HUES6 (cell line): ENCODE data around the gene SNX3.

Experiments used
- H3K27ac ChIP-seq: 2 replicates; pipeline ENCODE4 v1.7.0; 2013; ENCODE audit warnings: low read depth, mild to moderate bottlenecking, low read length, inconsistent platforms
- H3K27me3 ChIP-seq: 2 replicates; pipeline ENCODE4 v1.6.1; 2013; ENCODE audit warnings: low read length; ENCODE audit not compliant: control insufficient read depth, insufficient read depth
- H3K36me3 ChIP-seq: 2 replicates; pipeline ENCODE4 v1.6.1; 2013; ENCODE audit warnings: low read length; ENCODE audit not compliant: control insufficient read depth, insufficient read depth
- H3K4me1 ChIP-seq: 2 replicates; pipeline ENCODE4 v1.6.1; 2013; ENCODE audit warnings: low read length; ENCODE audit not compliant: control insufficient read depth, insufficient read depth
- H3K4me3 ChIP-seq: 2 replicates; pipeline ENCODE4 v1.5.1; 2013; ENCODE audit warnings: low read depth, low read length
- H3K9ac ChIP-seq: one replicate; pipeline ENCODE4 v1.6.1; 2013; ENCODE audit warnings: mild to moderate bottlenecking, low read length
- H3K9me3 ChIP-seq: 2 replicates; pipeline ENCODE4 v1.6.1; 2013; ENCODE audit warnings: low read depth, low read length; ENCODE audit not compliant: control insufficient read depth, insufficient read depth

SNX3 gene

DNA sequence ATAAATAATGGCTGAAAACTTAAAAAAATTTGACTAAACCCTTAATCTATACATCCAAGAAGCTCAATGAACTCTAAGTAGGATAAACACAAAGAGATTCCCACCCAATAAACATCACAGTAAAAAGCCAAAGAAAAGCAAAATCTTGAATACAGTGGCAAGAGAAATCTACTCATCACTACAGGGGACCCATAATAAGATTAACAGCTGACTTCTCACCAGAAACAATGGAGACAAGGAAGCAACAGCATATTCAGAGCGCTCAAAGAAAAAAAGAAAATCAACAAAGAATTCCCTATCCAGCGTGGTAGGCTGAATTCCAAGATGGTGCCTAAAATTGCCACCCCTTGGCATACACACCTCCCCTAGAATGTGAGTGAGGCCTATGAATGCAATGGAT lies 18.6 kb downstream of the SNX3 start:
- H3K9ac ChIP-seq: no peak overlapping the region
- H3K4me1 ChIP-seq: no peaks in the 10 kb centered on the region
- no peak overlapping the region for H3K4me3 ChIP-seq
- H3K9me3 ChIP-seq: peaks cover 6% of the 10 kb centered on the region
- peaks cover 2% of the 10 kb centered on the region; the same call in 1 of the 2 replicates for H3K36me3 ChIP-seq
- no peak overlapping the region for H3K27ac ChIP-seq
- no peaks in the 10 kb centered on the region for H3K27me3 ChIP-seq

DNA sequence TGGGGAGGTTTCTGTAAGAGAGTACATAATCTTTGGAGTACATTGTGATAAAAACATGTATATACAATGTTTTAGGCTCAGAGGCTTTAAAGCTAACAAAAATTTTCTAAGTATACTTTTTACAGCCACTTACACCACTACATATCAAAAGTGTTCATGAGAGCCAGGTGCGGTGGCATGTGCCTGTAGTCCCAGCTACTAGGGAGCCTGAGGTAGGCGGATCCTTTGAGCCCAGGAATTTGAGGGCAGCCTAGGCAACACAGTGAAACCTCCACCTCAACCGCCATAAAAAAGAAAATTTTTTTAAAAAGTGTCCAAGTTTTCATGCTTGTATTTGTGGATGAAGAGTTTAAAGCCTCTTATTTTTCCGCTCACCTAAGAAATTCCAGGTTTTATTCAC lies 22.5 kb downstream of the SNX3 start:
- H3K36me3 ChIP-seq: no peaks in the 10 kb centered on the region
- H3K4me1 ChIP-seq: no peaks in the 10 kb centered on the region
- no peak overlapping the region for H3K4me3 ChIP-seq
- no peak overlapping the region for H3K27ac ChIP-seq
- no peak overlapping the region for H3K9ac ChIP-seq
- no peaks in the 10 kb centered on the region for H3K27me3 ChIP-seq
- peaks cover 6% of the 10 kb centered on the region for H3K9me3 ChIP-seq

DNA sequence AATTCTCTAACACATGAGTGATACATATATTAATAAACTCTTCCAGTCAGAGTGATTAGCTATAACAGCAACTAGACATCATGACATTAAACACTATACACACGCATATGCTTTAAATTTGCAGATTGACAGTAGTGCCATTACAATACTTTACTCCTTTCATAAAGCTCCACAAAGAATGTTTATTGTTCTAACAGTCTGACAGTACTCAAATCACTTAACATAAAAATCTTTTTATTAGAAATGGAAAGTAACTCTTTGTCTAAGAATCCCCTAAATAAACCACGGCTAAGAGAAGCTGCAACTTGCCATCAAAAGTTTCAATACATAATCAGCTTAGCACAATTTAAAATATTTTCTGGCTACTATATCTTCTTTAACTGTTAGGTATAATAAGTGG lies 24.0 kb downstream of the SNX3 start:
- Histone ChIP-seq H3K4me3 (no peak overlapping the region), H3K27ac (no peak overlapping the region), H3K9ac (no peak overlapping the region), H3K27me3 (no peaks in the 10 kb centered on the region), H3K4me1 (no peaks in the 10 kb centered on the region; the same call in 1 of the 2 replicates), H3K9me3 (no peaks in the 10 kb centered on the region), H3K36me3 (no peaks in the 10 kb centered on the region)

DNA sequence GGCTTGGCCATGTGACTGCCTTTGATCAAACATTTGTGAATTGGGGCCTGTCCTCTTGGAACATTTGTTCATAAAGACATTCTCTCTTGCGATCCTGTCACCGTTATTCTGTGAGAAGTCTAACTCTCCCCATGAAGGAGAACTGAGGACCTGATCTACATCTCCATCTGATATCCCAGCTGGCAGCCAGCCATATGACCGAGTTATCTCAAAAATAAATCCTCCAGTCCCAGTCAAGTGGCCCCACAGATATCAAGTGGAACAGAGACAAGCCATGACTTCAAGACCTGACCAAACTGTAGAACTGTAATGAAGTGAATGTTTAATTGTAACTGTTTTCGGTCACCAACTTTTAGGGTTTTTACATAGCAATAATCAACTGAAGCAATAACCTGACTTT lies 25.7 kb downstream of the SNX3 start:
- no peaks in the 10 kb centered on the region for H3K9me3 ChIP-seq
- no peaks in the 10 kb centered on the region for H3K36me3 ChIP-seq
- H3K27me3 ChIP-seq: no peaks in the 10 kb centered on the region
- no peak overlapping the region for H3K27ac ChIP-seq
- H3K4me3 ChIP-seq: no peak overlapping the region
- no peak overlapping the region for H3K9ac ChIP-seq
- H3K4me1 ChIP-seq: no peaks in the 10 kb centered on the region; the same call in 1 of the 2 replicates

DNA sequence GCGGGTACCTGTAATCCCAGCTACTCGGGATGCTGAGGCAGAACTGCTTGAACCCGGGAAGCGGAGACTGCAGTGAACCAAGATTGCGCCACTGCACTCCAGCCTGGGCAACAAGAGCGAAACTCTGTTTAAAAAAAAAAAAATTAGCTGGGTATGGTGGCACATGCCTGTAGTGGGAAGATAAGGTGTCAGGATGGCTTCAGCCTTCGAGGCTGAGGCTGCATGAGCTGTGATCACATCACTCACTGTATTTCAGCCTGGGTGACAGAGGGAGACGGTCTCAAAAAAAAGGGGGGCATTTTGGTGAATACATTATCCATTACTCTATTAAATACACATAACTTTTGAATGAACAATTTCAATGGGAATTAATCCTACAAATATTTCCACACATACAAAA lies 32.4 kb downstream of the SNX3 start:
- Histone ChIP-seq H3K27me3 (no peaks in the 10 kb centered on the region), H3K4me3 (no peak overlapping the region), H3K9ac (no peak overlapping the region), H3K9me3 (no peaks in the 10 kb centered on the region), H3K27ac (no peak overlapping the region), H3K4me1 (peaks cover 16% of the 10 kb centered on the region), H3K36me3 (no peaks in the 10 kb centered on the region)

DNA sequence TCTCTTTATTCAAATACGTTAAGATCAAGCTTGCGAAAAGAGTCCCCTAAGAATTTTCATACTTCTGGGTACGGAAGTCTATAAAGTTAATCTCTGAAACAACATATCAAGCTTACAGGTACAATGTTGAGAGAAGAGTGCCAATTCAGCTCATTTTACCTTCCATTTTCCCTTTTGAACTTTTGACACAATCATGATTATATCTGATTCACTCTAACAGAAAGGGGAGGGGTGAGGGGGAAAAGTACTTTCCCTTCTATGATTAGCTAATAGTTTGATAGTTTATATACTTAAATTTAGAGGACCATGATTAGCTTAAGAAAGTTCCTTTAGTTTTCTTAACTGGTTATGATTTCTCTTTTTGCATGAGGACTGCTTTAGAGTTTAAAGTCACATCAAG lies 33.5 kb downstream of the SNX3 start:
- H3K36me3 ChIP-seq: peaks cover 3% of the 10 kb centered on the region; the same call in 1 of the 2 replicates
- no peaks in the 10 kb centered on the region for H3K9me3 ChIP-seq
- H3K4me1 ChIP-seq: peaks cover 16% of the 10 kb centered on the region
- H3K4me3 ChIP-seq: no peak overlapping the region
- H3K27ac ChIP-seq: no peak overlapping the region
- no peaks in the 10 kb centered on the region for H3K27me3 ChIP-seq
- no peak overlapping the region for H3K9ac ChIP-seq

DNA sequence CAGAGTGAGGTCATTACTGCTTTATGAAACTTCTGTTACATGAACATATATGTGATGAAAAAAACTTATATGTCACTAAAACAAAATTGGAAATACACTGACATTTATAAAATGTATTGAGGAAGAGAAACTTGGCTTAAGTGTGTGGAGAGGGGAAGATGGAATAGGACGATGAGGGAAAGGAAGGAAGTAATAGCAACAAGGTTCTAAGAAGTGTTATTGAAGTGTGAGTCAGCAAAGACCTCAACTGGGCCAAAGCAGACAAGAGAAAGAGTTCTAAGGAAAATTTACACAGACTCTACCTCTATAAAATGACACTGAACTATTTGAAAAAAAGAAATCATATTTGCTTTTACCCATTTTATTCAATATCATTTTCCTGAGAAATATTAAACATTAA lies 38.3 kb downstream of the SNX3 start:
- peaks cover 22% of the 10 kb centered on the region for H3K36me3 ChIP-seq
- H3K9ac ChIP-seq: no peak overlapping the region
- no peak overlapping the region for H3K27ac ChIP-seq
- H3K9me3 ChIP-seq: no peaks in the 10 kb centered on the region
- no peak overlapping the region for H3K4me3 ChIP-seq
- no peaks in the 10 kb centered on the region for H3K27me3 ChIP-seq
- peaks cover 13% of the 10 kb centered on the region for H3K4me1 ChIP-seq

DNA sequence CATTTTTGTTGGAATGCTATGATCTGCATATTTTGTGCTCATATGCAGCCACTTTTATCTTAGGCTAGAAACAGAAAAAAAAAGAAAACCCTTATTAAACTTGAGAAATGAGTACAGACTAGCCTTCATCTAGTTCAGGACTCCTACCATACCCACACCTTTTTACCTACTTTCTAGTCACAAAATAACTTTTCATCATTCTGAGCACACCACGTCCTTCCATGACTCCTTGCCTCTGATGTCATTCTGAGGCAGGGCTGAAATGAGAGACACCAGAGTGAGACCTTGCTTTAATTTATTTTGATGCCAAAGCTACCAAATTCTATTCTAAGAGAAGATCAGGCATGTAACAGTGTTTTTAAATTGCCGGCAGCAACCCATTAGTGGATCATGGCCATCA lies 38.8 kb downstream of the SNX3 start:
- Histone ChIP-seq H3K9me3 (no peaks in the 10 kb centered on the region), H3K4me3 (no peak overlapping the region), H3K9ac (no peak overlapping the region), H3K27ac (no peak overlapping the region), H3K4me1 (peaks cover 8% of the 10 kb centered on the region), H3K27me3 (no peaks in the 10 kb centered on the region), H3K36me3 (peaks cover 22% of the 10 kb centered on the region)

DNA sequence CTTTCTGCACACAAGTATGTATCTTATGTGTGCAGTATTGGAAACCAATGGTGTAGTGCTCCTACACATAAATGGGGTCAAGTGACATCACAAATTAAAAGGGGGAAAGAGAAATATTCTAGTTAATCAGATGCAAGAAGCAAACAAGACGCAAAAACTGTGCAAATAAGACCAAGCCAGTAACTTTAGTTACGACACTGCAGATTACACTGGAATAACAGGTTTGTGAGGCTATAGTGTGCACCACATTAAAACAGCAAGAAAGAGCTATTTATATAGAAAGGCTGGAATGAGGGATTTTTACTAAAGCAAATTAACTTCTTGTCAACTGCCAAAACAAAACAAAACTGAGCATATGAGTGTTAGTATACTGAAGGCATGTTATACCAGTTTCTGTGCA lies 49.2 kb downstream of the SNX3 start:
- Histone ChIP-seq H3K27me3 (no peaks in the 10 kb centered on the region), H3K9ac (no peak overlapping the region), H3K4me3 (no peak overlapping the region), H3K27ac (no peak overlapping the region), H3K36me3 (peaks cover 10% of the 10 kb centered on the region), H3K9me3 (no peaks in the 10 kb centered on the region), H3K4me1 (no peaks in the 10 kb centered on the region)

DNA sequence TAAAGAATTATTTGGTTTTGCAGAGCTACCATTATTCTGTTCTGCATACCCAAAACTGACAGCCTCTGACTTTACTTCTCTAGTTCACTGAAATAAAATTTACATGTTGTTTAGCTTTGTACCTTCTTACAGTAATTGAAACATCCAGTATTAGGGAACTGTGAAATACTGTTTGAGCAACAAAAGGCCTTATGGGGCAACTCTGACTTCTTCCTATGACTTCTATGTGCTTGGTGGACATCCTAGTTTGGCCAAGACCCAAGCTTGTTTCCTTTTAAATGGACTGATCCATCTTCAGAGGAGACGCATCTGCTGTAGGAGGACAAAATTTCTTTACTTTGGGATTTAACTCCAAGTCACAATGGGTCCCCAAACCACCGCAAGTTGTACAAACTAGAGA lies 50.3 kb downstream of the SNX3 start:
- H3K9ac ChIP-seq: no peak overlapping the region
- H3K27ac ChIP-seq: no peak overlapping the region
- no peaks in the 10 kb centered on the region for H3K27me3 ChIP-seq
- H3K4me1 ChIP-seq: no peaks in the 10 kb centered on the region
- peaks cover 10% of the 10 kb centered on the region; the same call in 1 of the 2 replicates for H3K36me3 ChIP-seq
- H3K4me3 ChIP-seq: no peak overlapping the region
- H3K9me3 ChIP-seq: no peaks in the 10 kb centered on the region

DNA sequence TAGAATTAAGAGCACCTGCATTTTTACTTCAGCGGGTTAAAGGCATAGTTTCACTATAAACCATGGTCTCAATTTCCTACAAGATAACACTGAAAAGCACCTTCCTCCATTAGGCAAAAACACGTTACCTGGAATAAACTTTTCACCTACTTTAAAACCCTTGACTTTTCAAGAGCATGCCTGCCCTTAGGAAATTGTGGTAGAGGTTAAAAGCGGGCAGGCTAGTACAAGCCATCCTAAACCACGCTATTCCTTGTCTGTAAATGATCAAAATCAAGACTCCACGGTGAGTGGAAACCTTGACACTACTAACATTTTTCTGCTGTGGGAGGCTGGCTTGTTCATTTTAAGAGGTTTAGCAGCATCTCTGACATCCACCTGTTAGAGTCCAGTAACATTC lies 51.1 kb downstream of the SNX3 start:
- Histone ChIP-seq H3K9ac (no peak overlapping the region), H3K36me3 (peaks cover 10% of the 10 kb centered on the region; the same call in 1 of the 2 replicates), H3K4me3 (no peak overlapping the region), H3K4me1 (no peaks in the 10 kb centered on the region), H3K27me3 (no peaks in the 10 kb centered on the region), H3K9me3 (no peaks in the 10 kb centered on the region), H3K27ac (no peak overlapping the region)

DNA sequence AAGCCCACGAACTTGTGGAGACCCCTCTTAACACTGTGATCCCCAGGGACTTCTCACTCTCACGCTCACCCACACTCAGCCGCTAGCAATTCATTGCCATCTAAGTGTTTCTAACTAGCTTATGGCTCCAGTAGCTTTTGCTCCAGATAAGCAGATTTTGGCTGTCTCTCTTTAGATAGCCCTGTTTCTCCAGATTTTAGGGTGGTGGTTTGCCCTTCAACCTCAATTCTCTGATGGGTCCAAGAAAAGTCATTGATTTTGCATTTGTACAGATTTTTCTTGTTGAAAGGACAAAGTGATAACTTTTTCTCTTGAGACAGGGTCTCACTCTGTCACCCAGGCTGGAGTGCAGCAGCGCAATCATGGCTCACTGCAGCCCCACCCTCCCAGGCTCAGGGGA lies 53.8 kb downstream of the SNX3 start:
- Histone ChIP-seq H3K27me3 (no peaks in the 10 kb centered on the region), H3K9ac (no peak overlapping the region), H3K9me3 (no peaks in the 10 kb centered on the region), H3K4me3 (no peak overlapping the region), H3K4me1 (no peaks in the 10 kb centered on the region), H3K27ac (no peak overlapping the region), H3K36me3 (peaks cover 7% of the 10 kb centered on the region; the same call in 1 of the 2 replicates)
